Measurements from ENCODE around the gene SHC3.

DNA sequence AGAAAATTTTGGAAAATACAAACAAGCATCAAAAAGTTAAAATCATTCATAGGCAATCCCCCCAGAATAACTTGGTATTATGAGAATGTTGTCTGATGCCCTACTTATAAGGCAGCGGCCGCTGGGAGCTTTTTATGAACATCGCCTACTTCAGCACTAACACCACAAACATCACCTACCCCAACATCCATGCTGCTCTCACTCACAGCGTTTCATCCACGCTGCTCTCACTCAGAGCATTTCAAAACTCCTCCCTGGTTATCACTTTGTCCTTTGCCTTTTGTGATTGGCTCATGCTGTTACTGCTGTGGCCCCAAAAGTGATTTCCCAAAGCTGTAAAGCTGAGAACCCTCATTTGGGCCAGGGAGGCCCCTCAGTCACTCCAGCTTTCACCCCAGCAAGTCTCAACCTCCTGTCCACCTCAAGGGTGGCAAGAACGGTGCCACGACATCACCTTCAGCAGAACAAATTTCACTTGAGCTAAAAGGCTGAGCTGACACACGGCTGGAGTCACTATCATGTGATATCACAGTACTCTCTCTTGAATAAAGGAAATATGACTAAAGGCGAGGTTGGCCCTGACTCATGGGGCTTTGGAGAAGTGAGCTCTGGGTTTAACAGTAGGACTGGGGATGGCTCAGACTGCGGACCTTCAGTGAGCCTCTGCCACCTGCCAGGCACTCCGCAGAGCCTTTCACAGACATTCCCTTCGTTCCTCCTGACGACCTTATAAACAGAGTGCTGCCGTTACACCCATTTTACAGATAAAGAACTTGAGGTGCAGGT is 25.2 kb downstream of the SHC3 start:
- TF ChIP-seq, protein P1, sequence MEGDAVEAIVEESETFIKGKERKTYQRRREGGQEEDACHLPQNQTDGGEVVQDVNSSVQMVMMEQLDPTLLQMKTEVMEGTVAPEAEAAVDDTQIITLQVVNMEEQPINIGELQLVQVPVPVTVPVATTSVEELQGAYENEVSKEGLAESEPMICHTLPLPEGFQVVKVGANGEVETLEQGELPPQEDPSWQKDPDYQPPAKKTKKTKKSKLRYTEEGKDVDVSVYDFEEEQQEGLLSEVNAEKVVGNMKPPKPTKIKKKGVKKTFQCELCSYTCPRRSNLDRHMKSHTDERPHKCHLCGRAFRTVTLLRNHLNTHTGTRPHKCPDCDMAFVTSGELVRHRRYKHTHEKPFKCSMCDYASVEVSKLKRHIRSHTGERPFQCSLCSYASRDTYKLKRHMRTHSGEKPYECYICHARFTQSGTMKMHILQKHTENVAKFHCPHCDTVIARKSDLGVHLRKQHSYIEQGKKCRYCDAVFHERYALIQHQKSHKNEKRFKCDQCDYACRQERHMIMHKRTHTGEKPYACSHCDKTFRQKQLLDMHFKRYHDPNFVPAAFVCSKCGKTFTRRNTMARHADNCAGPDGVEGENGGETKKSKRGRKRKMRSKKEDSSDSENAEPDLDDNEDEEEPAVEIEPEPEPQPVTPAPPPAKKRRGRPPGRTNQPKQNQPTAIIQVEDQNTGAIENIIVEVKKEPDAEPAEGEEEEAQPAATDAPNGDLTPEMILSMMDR (conservative IDR thresholded peaks at IDR 0.05; ENCODE audit: low read length): no peak
- no peak for TF ChIP-seq EZH2phosphoT487 (IDR thresholded peaks at IDR 0.05; ENCODE audit: borderline replicate concordance, low read depth, low read length)
